ENCODE results near the gene ANKS1A. TPM values are rescaled to one million over a fixed set of nuclear protein-coding genes. Genes with fewer than 3 reads are reported as not detected.

Gene ANKS1A
- total RNA-seq, 2 donors from 2014 or later: 20.5 to 68.4 TPM

GRCh38 chr6:35083507-35083906 is 194.5 kb downstream of the ANKS1A start:
- H3K36me3 ChIP-seq: peaks cover 7 to 12% of the 10 kb centered on the region in 2 donors
- H3K27ac ChIP-seq: no peak overlapping the region
- no peaks in the 10 kb centered on the region for H3K27me3 ChIP-seq (replicated peaks; ENCODE audit: insufficient read depth)
- H3K4me1 ChIP-seq (replicated peaks): no peaks in the 10 kb centered on the region
- no peak for DNase-seq (ENCODE audit: low spot score)
- intact Hi-C loops (cut with DNase I): no loop called here
- no peaks in the 10 kb centered on the region for H3K9me3 ChIP-seq
- TF ChIP-seq POLR2A (IDR thresholded peaks at IDR 0.05) (no peak), CTCF (IDR thresholded peaks at IDR 0.05) (no peak), POLR2AphosphoS5 (IDR thresholded peaks at IDR 0.05) (no peak)
- 89% methylated on average over 9 of the region's 9 CpGs for WGBS
- H3K4me3 ChIP-seq: no peak overlapping the region

- intact Hi-C loops (cut with DNase I): no loop called here
- no peaks in the 10 kb centered on the region for H3K9me3 ChIP-seq
- H3K4me1 ChIP-seq (replicated peaks): no peaks in the 10 kb centered on the region
- TF ChIP-seq POLR2A (IDR thresholded peaks at IDR 0.05) (no peak), POLR2AphosphoS5 (IDR thresholded peaks at IDR 0.05) (no peak), CTCF (IDR thresholded peaks at IDR 0.05) (no peak)
- H3K27me3 ChIP-seq (replicated peaks; ENCODE audit: insufficient read depth): no peaks in the 10 kb centered on the region
- peaks cover 7 to 12% of the 10 kb centered on the region in 2 donors for H3K36me3 ChIP-seq
- no peak overlapping the region for H3K27ac ChIP-seq
- WGBS: 73% methylated on average over 14 of the region's 14 CpGs
- DNase-seq (ENCODE audit: low spot score): no peak
- H3K4me3 ChIP-seq: no peak overlapping the region
Measured at GRCh38 chr6:35084041-35084491, 195.0 kb downstream of the ANKS1A start.

GRCh38 chr6:35084511-35085203 is 195.6 kb downstream of the ANKS1A start:
- Histone ChIP-seq H3K4me1 (replicated peaks) (no peaks in the 10 kb centered on the region), H3K36me3 (peaks cover 7 to 12% of the 10 kb centered on the region in 2 donors)
- 97% methylated on average over 12 of the region's 12 CpGs for WGBS

GRCh38 chr6:35085359-35086281 is 196.6 kb downstream of the ANKS1A start:
- Histone ChIP-seq H3K4me3 (no peak overlapping the region), H3K4me1 (replicated peaks) (no peaks in the 10 kb centered on the region), H3K27me3 (replicated peaks; ENCODE audit: insufficient read depth) (no peaks in the 10 kb centered on the region), H3K36me3 (peaks cover 4 to 5% of the 10 kb centered on the region in 2 donors), H3K9me3 (no peaks in the 10 kb centered on the region), H3K27ac (no peak overlapping the region)
- intact Hi-C loops (cut with DNase I): no loop called here
- WGBS: 92% methylated on average over 30 of the region's 30 CpGs
- TF ChIP-seq CTCF (IDR thresholded peaks at IDR 0.05) (no peak), POLR2A (IDR thresholded peaks at IDR 0.05) (no peak), POLR2AphosphoS5 (IDR thresholded peaks at IDR 0.05) (no peak)
- no peak for DNase-seq (ENCODE audit: low spot score)

More at GRCh38 chr6:35084511-35085203, 195.6 kb downstream of the ANKS1A start:
- no peak for DNase-seq (ENCODE audit: low spot score)
- no peak for TF ChIP-seq POLR2A (IDR thresholded peaks at IDR 0.05)
- TF ChIP-seq CTCF (IDR thresholded peaks at IDR 0.05): no peak
- no peak for TF ChIP-seq POLR2AphosphoS5 (IDR thresholded peaks at IDR 0.05)
- intact Hi-C loops (cut with DNase I): no loop called here
- Histone ChIP-seq H3K27ac (no peak overlapping the region), H3K4me3 (no peak overlapping the region), H3K9me3 (no peaks in the 10 kb centered on the region), H3K27me3 (replicated peaks; ENCODE audit: insufficient read depth) (no peaks in the 10 kb centered on the region)
